H1 (cell line): ENCODE data around the gene CD164. TPM values are rescaled to one million over a fixed set of nuclear protein-coding genes. Genes with fewer than 3 reads are reported as not detected.
A peak's percentile ranks its signal among the peaks of the same experiment; 100 is the strongest.

Experiments used
- CBX5 ChIP-seq: fragments of 300-800, 300-1000 bp; sonication (generic); IDR thresholded peaks from 2 replicates; pipeline ENCODE4 v1.7.1; 2016; ENCODE audit warnings: antibody characterized with exemption, low read length, low read depth
- CEBPB ChIP-seq: IDR thresholded peaks from 2 replicates; pipeline ENCODE4 v1.6.1; 2012; ENCODE audit warnings: low read depth, low read length
- CHD1 ChIP-seq: IDR thresholded peaks from 2 replicates; pipeline ENCODE4 v1.6.1; 2012; ENCODE audit warnings: low read depth, low read length, improper control_type of control experiment
- CREB1 ChIP-seq: IDR thresholded peaks from 2 replicates; pipeline ENCODE4 v1.6.1; 2012; ENCODE audit warnings: inconsistent platforms
- EGR1 ChIP-seq: IDR thresholded peaks from 2 replicates; pipeline ENCODE4 v1.6.1; 2011; ENCODE audit warnings: low read depth, low read length, borderline replicate concordance
- EZH2 ChIP-seq: fragments of 200-600 bp; sonication (generic); IDR thresholded peaks from 2 replicates; pipeline ENCODE4 v1.7.1; 2012; ENCODE audit warnings: low read depth, mild to moderate bottlenecking, moderate library complexity, low read length, inconsistent platforms; ENCODE audit not compliant: severe bottlenecking
- GABPA ChIP-seq: IDR thresholded peaks from 2 replicates; pipeline ENCODE4 v1.6.1; 2011; ENCODE audit warnings: mild to moderate bottlenecking, low read length, moderate library complexity, borderline replicate concordance; ENCODE audit not compliant: insufficient read depth
- JUN ChIP-seq: IDR thresholded peaks from 2 replicates; pipeline ENCODE4 v1.6.1; 2011; ENCODE audit warnings: low read depth, mild to moderate bottlenecking, improper control_type of control experiment, low read length
- KDM1A ChIP-seq: fragments of 200-600, 300-600 bp; sonication (generic); IDR thresholded peaks from 2 replicates; pipeline ENCODE4 v1.7.1; 2016; ENCODE audit warnings: mild to moderate bottlenecking, low read length, borderline replicate concordance
- KDM4A ChIP-seq: IDR thresholded peaks from one replicate; pipeline ENCODE4 v1.7.1; 2012; ENCODE audit warnings: low read depth, mild to moderate bottlenecking, moderate library complexity, low read length, inconsistent platforms; ENCODE audit not compliant: severe bottlenecking
- KDM5A ChIP-seq: fragments of 200-600 bp; IDR thresholded peaks from 2 replicates; pipeline ENCODE4 v1.7.1; 2012; ENCODE audit warnings: mild to moderate bottlenecking, low read length, inconsistent platforms, mixed read lengths
- MAX ChIP-seq: IDR thresholded peaks from 2 replicates; pipeline ENCODE4 v1.6.1; 2012; ENCODE audit warnings: inconsistent platforms
- PHF8 ChIP-seq: fragments of 200-600 bp; sonication (generic); conservative IDR thresholded peaks from 2 replicates; pipeline ENCODE4 v1.7.1; 2012; ENCODE audit warnings: low read depth, mild to moderate bottlenecking, inconsistent platforms, low read length, moderate library complexity
- POLR2A ChIP-seq, 2 experiments: IDR thresholded peaks; 1 replicate in 1 of 2; 2 replicates in 1 of 2; pipeline ENCODE4 v1.6.1; 2011; ENCODE audit warnings: low read depth in 2 of 2, low read length in 2 of 2, mild to moderate bottlenecking in 2 of 2; ENCODE audit errors: control extremely low read depth in 1 of 2
- POLR2AphosphoS5 ChIP-seq: IDR thresholded peaks from 2 replicates; pipeline ENCODE4 v1.6.1; 2011; ENCODE audit warnings: low read depth, low read length
- RBBP5 ChIP-seq: IDR thresholded peaks from 2 replicates; pipeline ENCODE4 v1.7.1; 2012; ENCODE audit warnings: low read depth, mild to moderate bottlenecking, inconsistent platforms, low read length, moderate library complexity, borderline replicate concordance
- SIN3A ChIP-seq, 2 experiments: IDR thresholded peaks in 1 of 2; conservative IDR thresholded peaks in 1 of 2; 2 replicates each; pipeline ENCODE4 v1.6.1; 2011 to 2012; ENCODE audit warnings: low read length in 2 of 2, improper control_type of control experiment in 1 of 2, low read depth in 1 of 2, mild to moderate bottlenecking in 1 of 2
- SIX5 ChIP-seq: IDR thresholded peaks from 2 replicates; pipeline ENCODE4 v1.6.1; 2011; ENCODE audit warnings: mild to moderate bottlenecking, low read depth, low read length
- SP4 ChIP-seq: IDR thresholded peaks from 2 replicates; pipeline ENCODE4 v1.6.1; 2012; ENCODE audit warnings: low read length, inconsistent platforms
- TEAD4 ChIP-seq: IDR thresholded peaks from 2 replicates; pipeline ENCODE4 v1.6.1; 2012; ENCODE audit warnings: low read depth, low read length, inconsistent platforms, mixed read lengths
- YY1 ChIP-seq: IDR thresholded peaks from 2 replicates; pipeline ENCODE4 v1.6.1; 2011; ENCODE audit warnings: low read depth, mild to moderate bottlenecking, low read length
- polyA plus RNA-seq, 7 experiments: library from polyadenylated mRNA; depleted of rRNA in 3 of 7; stranded (reverse) in 5 of 7; unstranded in 2 of 7; fragments of >200 nt in 5 of 7; fragments of 200-250 nt in 2 of 7; gene quantifications; 1 replicate in 5 of 7; 2 replicates in 1 of 7; 4 replicates in 1 of 7; pipeline versions ENCODE4 v1.2.1 to v1.2.3, GENCODE V29; 2011 to 2013; ENCODE audit warnings: missing spikeins in 2 of 7, mixed read lengths in 2 of 7
- total RNA-seq: library from RNA; stranded (reverse); fragmentation: NEBNext Ultra II Directional; extraction: Animal tissue kit (Norgen Biotek cat#: 25700); gene quantifications from 2 replicates; pipeline ENCODE4 v1.2.1, GENCODE V29; 2021
- TF ChIP-seq, protein P1 (sequence below): IDR thresholded peaks from 2 replicates; pipeline ENCODE4 v1.6.1; 2011; ENCODE audit warnings: low read depth, mild to moderate bottlenecking, low read length; ENCODE audit not compliant: insufficient read depth
- TF ChIP-seq, protein P2 (sequence below): IDR thresholded peaks from 2 replicates; pipeline ENCODE4 v1.6.1; 2011; ENCODE audit warnings: low read length, improper control_type of control experiment

CD164 gene
- total and polyA plus RNA-seq, 2 of the 8 experiments (the other 6 are each of a cell fraction or from before 2014, with no cell fraction given) = 69.3 to 94.3 TPM

GRCh38 chr6:109382576-109383437 lies 540 bp upstream of the CD164 start (continued):
- TF ChIP-seq PHF8 (peak; percentile 45), SIN3A (conservative IDR thresholded peaks at IDR 0.05 in 1 of 2, IDR thresholded peaks at IDR 0.05 in 1 of 2; ENCODE audit: low read depth in 1 of 2, low read length in 2 of 2) (peak; percentile 91; a peak in 3 of 4 replicates), SIX5 (peak; percentile 37), TEAD4 (no peak), YY1 (no peak), CEBPB (no peak), EZH2 (no peak), POLR2AphosphoS5 (peak; percentile 28), SP4 (peak; percentile 67; the same call in 1 of the 2 replicates), GABPA (no peak), CHD1 (peak; percentile 95), JUN (no peak), KDM1A (no peak), RBBP5 (peak; percentile 30; the same call in 1 of the 2 replicates), MAX (peak; percentile 91), POLR2A (IDR thresholded peaks at IDR 0.05; ENCODE audit: control extremely low read depth in 1 of 2, low read depth in 2 of 2, low read length in 2 of 2) (peak; percentile 74 to 79; a peak in 2 of 3 replicates), KDM4A (no peak), CREB1 (no peak), CBX5 (no peak), EGR1 (peak; percentile 72), KDM5A (no peak)
- TF ChIP-seq, protein P1, sequence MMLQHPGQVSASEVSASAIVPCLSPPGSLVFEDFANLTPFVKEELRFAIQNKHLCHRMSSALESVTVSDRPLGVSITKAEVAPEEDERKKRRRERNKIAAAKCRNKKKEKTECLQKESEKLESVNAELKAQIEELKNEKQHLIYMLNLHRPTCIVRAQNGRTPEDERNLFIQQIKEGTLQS = peak; percentile 92
- TF ChIP-seq, protein P2, sequence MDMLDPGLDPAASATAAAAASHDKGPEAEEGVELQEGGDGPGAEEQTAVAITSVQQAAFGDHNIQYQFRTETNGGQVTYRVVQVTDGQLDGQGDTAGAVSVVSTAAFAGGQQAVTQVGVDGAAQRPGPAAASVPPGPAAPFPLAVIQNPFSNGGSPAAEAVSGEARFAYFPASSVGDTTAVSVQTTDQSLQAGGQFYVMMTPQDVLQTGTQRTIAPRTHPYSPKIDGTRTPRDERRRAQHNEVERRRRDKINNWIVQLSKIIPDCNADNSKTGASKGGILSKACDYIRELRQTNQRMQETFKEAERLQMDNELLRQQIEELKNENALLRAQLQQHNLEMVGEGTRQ = peak; percentile 92
